Stomach (tissue), 9 donors: ENCODE results near the gene DEDD2. TPM values are rescaled to one million over a fixed set of nuclear protein-coding genes. Genes with fewer than 3 reads are reported as not detected.

Experiments used
- DNase-seq, 2 donors: peaks; one replicate each; pipeline versions ENCODE4 v3.0.0 to v3.0.0-alpha.2; 2013 to 2019
- H3K27ac ChIP-seq, 5 donors: fragments of 200-600 bp in 4 of 5; sonication (generic) in 4 of 5; one replicate each; pipeline ENCODE4 v1.5.1; 2013 to 2019; ENCODE audit warnings: mild to moderate bottlenecking in 1 of 5, moderate library complexity in 1 of 5
- H3K27me3 ChIP-seq, 3 donors: fragments of 200-600 bp; sonication (generic); one replicate each; pipeline ENCODE4 v1.5.1; 2017 to 2019; ENCODE audit warnings: mixed run types in 1 of 3
- H3K36me3 ChIP-seq, 4 donors: fragments of 200-600 bp; sonication (generic); 1 replicate in 3 of 4; 2 replicates in 1 of 4; pipeline ENCODE4 v1.5.1; 2016 to 2019
- H3K4me1 ChIP-seq, 4 donors: fragments of 200-600 bp; sonication (generic); one replicate each; pipeline ENCODE4 v1.5.1; 2016 to 2019
- H3K4me3 ChIP-seq, 4 donors: fragments of 200-600 bp; sonication (generic) in 3 of 4; one replicate each; pipeline ENCODE4 v1.5.1; 2016 to 2019; ENCODE audit warnings: mild to moderate bottlenecking in 1 of 4
- H3K9me3 ChIP-seq, 4 donors: fragments of 200-600 bp; sonication (generic); one replicate each; pipeline ENCODE4 v1.5.1; 2016 to 2019
- CTCF ChIP-seq, 7 experiments: fragments of 450-650 bp in 4 of 7; fragments of 200-600 bp in 3 of 7; sonication (generic) in 3 of 7; IDR thresholded peaks; one replicate each; pipeline ENCODE4 v1.5.1; 2016 to 2019; ENCODE audit warnings: antibody characterized with exemption in 7 of 7, control low read depth in 2 of 7, mild to moderate bottlenecking in 1 of 7
- EP300 ChIP-seq: sonication (generic); formaldehyde crosslinking; IDR thresholded peaks from one replicate; pipeline ENCODE4 v1.6.1; 2017; ENCODE audit warnings: antibody characterized with exemption
- POLR2A ChIP-seq, 4 donors: fragments of 450-650 bp; IDR thresholded peaks; one replicate each; pipeline ENCODE4 v1.6.1; 2016; ENCODE audit warnings: antibody characterized with exemption in 4 of 4, control low read depth in 2 of 4, mild to moderate bottlenecking in 1 of 4, moderate library complexity in 1 of 4
- POLR2AphosphoS5 ChIP-seq, 3 donors: sonication (generic); formaldehyde crosslinking; IDR thresholded peaks; one replicate each; pipeline ENCODE4 v1.6.1; 2016; ENCODE audit warnings: antibody characterized with exemption in 3 of 3
- WGBS, 5 donors: extraction: QIAGEN DNeasy Blood & Tissue Kit in 3 of 5; methylation state at CpG; one replicate each; pipeline versions ENCODE4 v1.1.5 to v1.1.7; 2013 to 2018; 5-methylcytosine and 5-hydroxymethylcytosine counted together
- intact Hi-C: fragments of 100-400 bp; cut with DNase I; formaldehyde crosslinking; loops from one replicate; pipeline ENCODE4 v1.15.1; 2023; ENCODE audit warnings: low total_unique reads
- polyA plus RNA-seq, 3 donors: library from polyadenylated mRNA; stranded (reverse); fragments of 200-250 nt; gene quantifications; one replicate each; pipeline ENCODE4 v1.2.3, GENCODE V29; 2013
- total RNA-seq, 5 donors: library from RNA; depleted of rRNA; stranded (reverse); fragments of >200 nt; gene quantifications; one replicate each; pipeline versions ENCODE4 v1.1.0 to v1.2.3, GENCODE V29; 2014 to 2016
- donor health status: healthy with polysubstance abuse.
- donor health status: Bipolar disorder and iron deficiency.
- donor health status: healthy.

Gene DEDD2
- total and polyA plus RNA-seq, 8 donors, result 16.7 to 195 (median 29.0) TPM

- Histone ChIP-seq H3K36me3 (no peaks in the 10 kb centered on the region), H3K9me3 (no peaks in the 10 kb centered on the region), H3K27ac (no peak overlapping the region), H3K4me3 (no peak overlapping the region), H3K4me1 (no peaks in the 10 kb centered on the region), H3K27me3 (peaks cover 6 to 81% (median 43%) of the 10 kb centered on the region in 3 donors)
- no peak for TF ChIP-seq CTCF (IDR thresholded peaks at IDR 0.05)
- TF ChIP-seq POLR2A (IDR thresholded peaks at IDR 0.05), result no peak
- TF ChIP-seq EP300, result no peak
- TF ChIP-seq POLR2AphosphoS5 (IDR thresholded peaks at IDR 0.05), result no peak
- intact Hi-C loops, result no loop called here
- 42 to 48% (median 46%) methylated on average over 20 of the region's 20 CpGs for WGBS, 5 donors
- DNase-seq, result no peak
These were observed 63.6 kb downstream of the DEDD2 start for GRCh38 chr19:42153672-42154433.

DNA sequence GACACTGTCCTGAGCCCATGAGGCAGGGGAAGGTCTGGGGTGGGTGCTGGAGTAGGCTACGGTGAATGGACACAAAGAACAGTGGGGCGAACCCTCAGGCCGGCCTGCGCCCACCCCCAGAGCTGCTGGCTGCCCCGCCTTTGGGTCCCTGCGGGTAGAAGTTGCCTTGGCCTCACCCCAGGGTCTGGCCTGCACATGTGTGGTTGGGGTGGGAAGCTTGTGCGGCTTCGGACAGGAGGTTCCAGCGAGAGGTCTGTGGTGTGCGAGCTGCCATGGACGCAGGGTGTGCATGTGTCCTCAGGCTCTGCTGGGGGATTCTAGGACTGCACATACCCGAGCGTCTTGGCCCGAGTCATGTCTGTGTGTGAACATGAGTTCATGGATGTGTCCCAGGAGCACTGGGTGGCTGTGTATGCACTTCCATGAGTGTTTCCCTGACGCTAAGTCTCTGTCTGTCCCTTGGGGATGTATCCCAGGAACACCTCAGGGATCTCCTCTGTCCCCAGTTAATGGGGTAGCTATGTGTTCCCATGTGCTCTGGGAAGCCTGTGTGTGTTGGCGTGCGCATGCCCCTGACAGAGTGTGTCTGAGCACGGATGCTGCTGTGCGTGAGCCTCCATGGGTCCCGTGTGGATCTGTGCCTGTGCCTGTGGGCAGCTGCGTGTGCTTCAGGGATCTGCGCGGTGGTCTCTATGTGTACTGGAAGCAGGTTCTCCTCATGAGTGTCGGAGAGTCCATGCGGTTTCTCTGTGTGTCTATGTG lies 64.4 kb downstream of the DEDD2 start:
- Histone ChIP-seq H3K4me1 (no peaks in the 10 kb centered on the region), H3K36me3 (no peaks in the 10 kb centered on the region), H3K27ac (no peak overlapping the region), H3K4me3 (no peak overlapping the region), H3K9me3 (no peaks in the 10 kb centered on the region), H3K27me3 (peaks cover 6 to 88% (median 45%) of the 10 kb centered on the region in 3 donors)
- intact Hi-C loops, result no loop called here
- WGBS, 5 donors, result 83 to 90% (median 87%) methylated on average over 11 to 25 of the region's 25 CpGs
- no peak for TF ChIP-seq POLR2AphosphoS5 (IDR thresholded peaks at IDR 0.05)
- TF ChIP-seq CTCF (IDR thresholded peaks at IDR 0.05), result no peak
- no peak for TF ChIP-seq POLR2A (IDR thresholded peaks at IDR 0.05)
- TF ChIP-seq EP300, result no peak
- DNase-seq, result no peak

DNA sequence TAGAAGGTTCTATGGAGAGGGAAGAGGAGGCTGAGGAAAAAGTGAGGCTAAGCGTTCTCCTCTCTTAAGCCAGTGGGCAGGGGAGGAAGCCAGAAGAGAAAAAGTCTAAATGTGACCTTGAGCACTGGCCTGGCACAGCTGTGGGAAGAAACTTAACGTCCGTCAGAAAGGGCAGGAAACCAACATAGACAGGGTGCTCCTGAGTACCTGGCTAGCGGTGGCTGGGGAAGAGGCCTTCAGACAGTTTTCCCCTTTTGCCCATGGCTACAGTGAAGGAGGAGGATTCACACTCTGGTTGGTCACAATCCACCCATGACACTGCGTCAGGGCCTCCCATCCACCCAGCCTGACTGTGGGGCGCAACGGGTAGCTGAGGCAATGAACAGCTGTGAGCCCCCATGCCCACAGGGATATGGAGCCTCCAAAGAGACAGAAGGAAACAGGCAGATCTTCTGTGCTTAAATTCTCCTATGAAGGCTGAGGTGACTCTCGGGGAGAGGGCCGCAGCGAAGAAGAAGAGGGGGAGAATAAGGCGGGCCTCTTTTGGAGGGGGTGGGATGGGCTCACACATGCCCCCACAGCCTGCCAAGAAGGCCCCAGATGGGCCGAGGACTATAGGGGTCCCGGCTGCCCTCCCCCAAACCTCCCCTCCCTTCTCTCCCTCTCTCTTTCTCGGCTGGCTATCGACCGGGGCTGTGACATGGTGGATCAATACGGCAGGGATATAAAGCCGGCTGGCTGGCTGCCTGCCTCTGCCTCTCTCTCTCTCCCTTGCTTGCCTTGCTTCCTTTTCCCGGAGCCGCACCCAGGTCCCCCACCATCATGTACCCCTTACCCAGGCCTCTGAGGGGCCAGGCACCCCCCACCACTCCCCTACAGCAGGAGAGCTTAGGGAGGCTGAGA lies 65.4 kb downstream of the DEDD2 start:
- no peaks in the 10 kb centered on the region for H3K36me3 ChIP-seq
- no peaks in the 10 kb centered on the region for H3K9me3 ChIP-seq
- TF ChIP-seq EP300 (no peak), POLR2A (IDR thresholded peaks at IDR 0.05) (no peak), CTCF (IDR thresholded peaks at IDR 0.05) (no peak), POLR2AphosphoS5 (IDR thresholded peaks at IDR 0.05) (no peak)
- DNase-seq, result no peak
- no peak overlapping the region for H3K4me3 ChIP-seq
- peaks cover 6 to 98% (median 45%) of the 10 kb centered on the region in 3 donors for H3K27me3 ChIP-seq
- WGBS, 5 donors, result 52 to 61% (median 55%) methylated on average over 20 of the region's 20 CpGs
- no peak overlapping the region for H3K27ac ChIP-seq
- no peaks in the 10 kb centered on the region for H3K4me1 ChIP-seq
- intact Hi-C loops, result no loop called here

GRCh38 chr19:42150911-42151361 lies 66.5 kb downstream of the DEDD2 start:
- H3K4me3 ChIP-seq, result no peak overlapping the region
- no peak for DNase-seq
- H3K36me3 ChIP-seq, result no peaks in the 10 kb centered on the region
- TF ChIP-seq POLR2A (IDR thresholded peaks at IDR 0.05) (no peak), POLR2AphosphoS5 (IDR thresholded peaks at IDR 0.05) (no peak), CTCF (IDR thresholded peaks at IDR 0.05) (no peak), EP300 (no peak)
- intact Hi-C loops, result no loop called here
- no peaks in the 10 kb centered on the region for H3K4me1 ChIP-seq
- WGBS, 5 donors, result 14 to 32% (median 20%) methylated on average over 5 to 9 of the region's 9 CpGs
- H3K9me3 ChIP-seq, result no peaks in the 10 kb centered on the region
- H3K27me3 ChIP-seq, result peaks cover 6 to 97% (median 45%) of the 10 kb centered on the region in 3 donors
- no peak overlapping the region for H3K27ac ChIP-seq
